Nephron progenitor cell (in vitro differentiated cells): ENCODE results near the gene IQCF6.

ENCODE experiments used
- DNase-seq: peaks from one replicate; pipeline ENCODE4 v3.0.0; 2021
- H3K27ac Mint-ChIP-seq: 2 replicates; pipeline ENCODE4 v1.8.0; 2021; ENCODE audit warnings: mild to moderate bottlenecking, moderate library complexity, mixed read lengths
- H3K27me3 Mint-ChIP-seq: 2 replicates; pipeline ENCODE4 v1.8.0; 2021; ENCODE audit warnings: mild to moderate bottlenecking, low read depth, mixed read lengths; ENCODE audit not compliant: poor library complexity
- H3K36me3 Mint-ChIP-seq: 2 replicates; pipeline ENCODE4 v1.8.0; 2021; ENCODE audit warnings: low read depth, mixed read lengths
- H3K4me1 Mint-ChIP-seq: 2 replicates; pipeline ENCODE4 v1.8.0; 2021; ENCODE audit warnings: mixed read lengths
- H3K4me3 Mint-ChIP-seq: 2 replicates; pipeline ENCODE4 v1.8.0; 2021; ENCODE audit warnings: mild to moderate bottlenecking, moderate library complexity, mixed read lengths
- H3K9me3 Mint-ChIP-seq: 2 replicates; pipeline ENCODE4 v1.8.0; 2021; ENCODE audit warnings: mild to moderate bottlenecking, moderate library complexity, mixed read lengths
- CTCF ChIP-seq: fragments of 200-600 bp; sonication (generic); IDR thresholded peaks from 2 replicates; pipeline ENCODE4 v1.5.0; 2021; ENCODE audit warnings: antibody characterized with exemption

The IQCF6 gene

GRCh38 chr3:51816723-51817122 lies 37.7 kb upstream of the IQCF6 start:
- Mint-ChIP-seq H3K4me3 (no peak overlapping the region), H3K4me1 (no peaks in the 10 kb centered on the region), H3K27me3 (peaks cover 24% of the 10 kb centered on the region), H3K9me3 (peaks cover 3% of the 10 kb centered on the region), H3K36me3 (no peaks in the 10 kb centered on the region), H3K27ac (no peak overlapping the region)
- TF ChIP-seq CTCF = no peak
- DNase-seq = no peak

- H3K27me3 Mint-ChIP-seq = peaks cover 24% of the 10 kb centered on the region
- no peak overlapping the region for H3K4me3 Mint-ChIP-seq
- no peak for DNase-seq
- H3K4me1 Mint-ChIP-seq = no peaks in the 10 kb centered on the region
- no peak for TF ChIP-seq CTCF
- no peak overlapping the region for H3K27ac Mint-ChIP-seq
- H3K36me3 Mint-ChIP-seq = no peaks in the 10 kb centered on the region
- no peaks in the 10 kb centered on the region for H3K9me3 Mint-ChIP-seq
These were observed 36.6 kb upstream of the IQCF6 start for GRCh38 chr3:51815614-51816013.

- Mint-ChIP-seq H3K9me3 (no peaks in the 10 kb centered on the region), H3K4me3 (no peak overlapping the region), H3K27ac (no peak overlapping the region), H3K27me3 (peaks cover 18% of the 10 kb centered on the region), H3K36me3 (no peaks in the 10 kb centered on the region), H3K4me1 (no peaks in the 10 kb centered on the region)
- TF ChIP-seq CTCF = no peak
- no peak for DNase-seq
These were observed 35.0 kb upstream of the IQCF6 start for GRCh38 chr3:51814034-51814433.

- Mint-ChIP-seq H3K27me3 (peaks cover 18% of the 10 kb centered on the region), H3K36me3 (no peaks in the 10 kb centered on the region), H3K4me1 (no peaks in the 10 kb centered on the region), H3K9me3 (no peaks in the 10 kb centered on the region), H3K27ac (no peak overlapping the region), H3K4me3 (no peak overlapping the region)
- no peak for DNase-seq
- TF ChIP-seq CTCF = no peak
These were observed 34.5 kb upstream of the IQCF6 start for GRCh38 chr3:51813539-51813938.

- Mint-ChIP-seq H3K36me3 (peaks cover 4% of the 10 kb centered on the region), H3K4me3 (no peak overlapping the region), H3K4me1 (peaks cover under 1% of the 10 kb centered on the region), H3K9me3 (peaks cover 9% of the 10 kb centered on the region), H3K27ac (no peak overlapping the region), H3K27me3 (peaks cover 2% of the 10 kb centered on the region)
- DNase-seq = no peak
- TF ChIP-seq CTCF = no peak
These were observed 29.9 kb upstream of the IQCF6 start for GRCh38 chr3:51808934-51809333.

- no peak for TF ChIP-seq CTCF
- H3K36me3 Mint-ChIP-seq = no peaks in the 10 kb centered on the region
- no peak overlapping the region for H3K4me3 Mint-ChIP-seq
- peaks cover 2% of the 10 kb centered on the region for H3K27me3 Mint-ChIP-seq
- DNase-seq = no peak
- peaks cover 3% of the 10 kb centered on the region for H3K9me3 Mint-ChIP-seq
- H3K4me1 Mint-ChIP-seq = peaks cover 45% of the 10 kb centered on the region
- H3K27ac Mint-ChIP-seq = peak overlapping the region; percentile 57
These were observed 23.2 kb upstream of the IQCF6 start for GRCh38 chr3:51802106-51802703.
